ENCODE measurements around the gene CXCL3. TPM values are rescaled to one million over a fixed set of nuclear protein-coding genes. Genes with fewer than 3 reads are reported as not detected.

The CXCL3 gene
- total and polyA plus RNA-seq, 9 of the 15 experiments (the other 6 are each of a cell fraction or from before 2014, with no cell fraction given), result 2.3 to 8.9 (median 6.1) TPM

DNA sequence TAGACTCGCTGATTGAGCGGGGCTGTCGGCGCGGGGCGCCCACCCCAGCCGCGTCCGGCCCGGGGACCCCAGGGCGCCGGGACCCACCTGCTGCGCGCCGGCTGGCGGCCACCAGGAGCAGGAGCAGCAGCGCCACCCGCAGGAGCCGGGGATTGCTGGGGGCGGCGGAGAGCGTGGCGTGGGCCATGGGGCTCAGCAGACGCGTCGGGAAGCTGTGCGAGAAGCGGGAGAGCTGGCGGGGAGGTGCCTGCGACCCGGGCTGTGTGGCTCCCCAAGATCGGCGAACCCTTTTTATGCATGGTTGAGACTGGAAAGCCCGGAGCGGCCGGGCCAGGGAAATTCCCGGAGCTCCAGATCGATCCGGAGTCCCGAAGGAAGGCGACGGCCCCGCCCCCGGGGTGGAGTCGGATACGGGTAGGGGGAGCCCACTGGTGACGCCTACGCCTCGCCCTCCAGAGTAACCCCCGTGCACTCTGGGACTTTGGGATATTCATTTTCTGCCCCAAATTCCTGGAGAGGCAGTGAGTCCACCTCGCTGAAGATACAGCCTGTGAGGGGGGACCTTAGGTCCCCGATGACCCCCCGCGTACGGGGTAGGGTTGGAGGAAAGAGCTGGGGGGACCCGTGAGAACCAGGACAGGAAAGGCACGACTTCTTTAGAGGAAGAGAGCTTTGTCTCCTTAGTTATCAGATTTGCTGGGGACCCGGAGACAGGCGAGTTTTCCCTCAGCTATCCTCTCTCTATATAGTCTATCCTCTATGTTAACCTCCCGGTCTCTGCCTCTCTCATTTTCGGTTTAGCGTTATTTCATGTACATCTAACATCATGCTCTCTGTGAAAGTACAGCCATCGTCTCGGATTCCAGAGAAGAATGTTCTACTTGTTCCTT is at the start of gene CXCL3 (continued):
- TF ChIP-seq, protein P1, sequence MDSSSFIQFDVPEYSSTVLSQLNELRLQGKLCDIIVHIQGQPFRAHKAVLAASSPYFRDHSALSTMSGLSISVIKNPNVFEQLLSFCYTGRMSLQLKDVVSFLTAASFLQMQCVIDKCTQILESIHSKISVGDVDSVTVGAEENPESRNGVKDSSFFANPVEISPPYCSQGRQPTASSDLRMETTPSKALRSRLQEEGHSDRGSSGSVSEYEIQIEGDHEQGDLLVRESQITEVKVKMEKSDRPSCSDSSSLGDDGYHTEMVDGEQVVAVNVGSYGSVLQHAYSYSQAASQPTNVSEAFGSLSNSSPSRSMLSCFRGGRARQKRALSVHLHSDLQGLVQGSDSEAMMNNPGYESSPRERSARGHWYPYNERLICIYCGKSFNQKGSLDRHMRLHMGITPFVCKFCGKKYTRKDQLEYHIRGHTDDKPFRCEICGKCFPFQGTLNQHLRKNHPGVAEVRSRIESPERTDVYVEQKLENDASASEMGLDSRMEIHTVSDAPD (CRISPR knock-in tag; IDR thresholded peaks at IDR 0.05), result no peak
- TF ChIP-seq, protein P2, sequence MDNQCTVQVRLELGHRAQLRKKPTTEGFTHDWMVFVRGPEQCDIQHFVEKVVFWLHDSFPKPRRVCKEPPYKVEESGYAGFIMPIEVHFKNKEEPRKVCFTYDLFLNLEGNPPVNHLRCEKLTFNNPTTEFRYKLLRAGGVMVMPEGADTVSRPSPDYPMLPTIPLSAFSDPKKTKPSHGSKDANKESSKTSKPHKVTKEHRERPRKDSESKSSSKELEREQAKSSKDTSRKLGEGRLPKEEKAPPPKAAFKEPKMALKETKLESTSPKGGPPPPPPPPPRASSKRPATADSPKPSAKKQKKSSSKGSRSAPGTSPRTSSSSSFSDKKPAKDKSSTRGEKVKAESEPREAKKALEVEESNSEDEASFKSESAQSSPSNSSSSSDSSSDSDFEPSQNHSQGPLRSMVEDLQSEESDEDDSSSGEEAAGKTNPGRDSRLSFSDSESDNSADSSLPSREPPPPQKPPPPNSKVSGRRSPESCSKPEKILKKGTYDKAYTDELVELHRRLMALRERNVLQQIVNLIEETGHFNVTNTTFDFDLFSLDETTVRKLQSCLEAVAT (IDR thresholded peaks at IDR 0.05), result peak; percentile 83 to 89; a peak in 3 of 4 replicates
- TF ChIP-seq ETV6 (IDR thresholded peaks at IDR 0.05; ENCODE audit: borderline replicate concordance in 1 of 2, low read depth in 2 of 2, low read length in 1 of 2), result no peak
- TF ChIP-seq ETV6 (CRISPR knock-in tag; IDR thresholded peaks at IDR 0.05; ENCODE audit: borderline replicate concordance), result no peak
- no peak for TF ChIP-seq SRSF9 (IDR thresholded peaks at IDR 0.05; ENCODE audit: borderline replicate concordance, low read depth, low read length)
- TF ChIP-seq, protein P3, sequence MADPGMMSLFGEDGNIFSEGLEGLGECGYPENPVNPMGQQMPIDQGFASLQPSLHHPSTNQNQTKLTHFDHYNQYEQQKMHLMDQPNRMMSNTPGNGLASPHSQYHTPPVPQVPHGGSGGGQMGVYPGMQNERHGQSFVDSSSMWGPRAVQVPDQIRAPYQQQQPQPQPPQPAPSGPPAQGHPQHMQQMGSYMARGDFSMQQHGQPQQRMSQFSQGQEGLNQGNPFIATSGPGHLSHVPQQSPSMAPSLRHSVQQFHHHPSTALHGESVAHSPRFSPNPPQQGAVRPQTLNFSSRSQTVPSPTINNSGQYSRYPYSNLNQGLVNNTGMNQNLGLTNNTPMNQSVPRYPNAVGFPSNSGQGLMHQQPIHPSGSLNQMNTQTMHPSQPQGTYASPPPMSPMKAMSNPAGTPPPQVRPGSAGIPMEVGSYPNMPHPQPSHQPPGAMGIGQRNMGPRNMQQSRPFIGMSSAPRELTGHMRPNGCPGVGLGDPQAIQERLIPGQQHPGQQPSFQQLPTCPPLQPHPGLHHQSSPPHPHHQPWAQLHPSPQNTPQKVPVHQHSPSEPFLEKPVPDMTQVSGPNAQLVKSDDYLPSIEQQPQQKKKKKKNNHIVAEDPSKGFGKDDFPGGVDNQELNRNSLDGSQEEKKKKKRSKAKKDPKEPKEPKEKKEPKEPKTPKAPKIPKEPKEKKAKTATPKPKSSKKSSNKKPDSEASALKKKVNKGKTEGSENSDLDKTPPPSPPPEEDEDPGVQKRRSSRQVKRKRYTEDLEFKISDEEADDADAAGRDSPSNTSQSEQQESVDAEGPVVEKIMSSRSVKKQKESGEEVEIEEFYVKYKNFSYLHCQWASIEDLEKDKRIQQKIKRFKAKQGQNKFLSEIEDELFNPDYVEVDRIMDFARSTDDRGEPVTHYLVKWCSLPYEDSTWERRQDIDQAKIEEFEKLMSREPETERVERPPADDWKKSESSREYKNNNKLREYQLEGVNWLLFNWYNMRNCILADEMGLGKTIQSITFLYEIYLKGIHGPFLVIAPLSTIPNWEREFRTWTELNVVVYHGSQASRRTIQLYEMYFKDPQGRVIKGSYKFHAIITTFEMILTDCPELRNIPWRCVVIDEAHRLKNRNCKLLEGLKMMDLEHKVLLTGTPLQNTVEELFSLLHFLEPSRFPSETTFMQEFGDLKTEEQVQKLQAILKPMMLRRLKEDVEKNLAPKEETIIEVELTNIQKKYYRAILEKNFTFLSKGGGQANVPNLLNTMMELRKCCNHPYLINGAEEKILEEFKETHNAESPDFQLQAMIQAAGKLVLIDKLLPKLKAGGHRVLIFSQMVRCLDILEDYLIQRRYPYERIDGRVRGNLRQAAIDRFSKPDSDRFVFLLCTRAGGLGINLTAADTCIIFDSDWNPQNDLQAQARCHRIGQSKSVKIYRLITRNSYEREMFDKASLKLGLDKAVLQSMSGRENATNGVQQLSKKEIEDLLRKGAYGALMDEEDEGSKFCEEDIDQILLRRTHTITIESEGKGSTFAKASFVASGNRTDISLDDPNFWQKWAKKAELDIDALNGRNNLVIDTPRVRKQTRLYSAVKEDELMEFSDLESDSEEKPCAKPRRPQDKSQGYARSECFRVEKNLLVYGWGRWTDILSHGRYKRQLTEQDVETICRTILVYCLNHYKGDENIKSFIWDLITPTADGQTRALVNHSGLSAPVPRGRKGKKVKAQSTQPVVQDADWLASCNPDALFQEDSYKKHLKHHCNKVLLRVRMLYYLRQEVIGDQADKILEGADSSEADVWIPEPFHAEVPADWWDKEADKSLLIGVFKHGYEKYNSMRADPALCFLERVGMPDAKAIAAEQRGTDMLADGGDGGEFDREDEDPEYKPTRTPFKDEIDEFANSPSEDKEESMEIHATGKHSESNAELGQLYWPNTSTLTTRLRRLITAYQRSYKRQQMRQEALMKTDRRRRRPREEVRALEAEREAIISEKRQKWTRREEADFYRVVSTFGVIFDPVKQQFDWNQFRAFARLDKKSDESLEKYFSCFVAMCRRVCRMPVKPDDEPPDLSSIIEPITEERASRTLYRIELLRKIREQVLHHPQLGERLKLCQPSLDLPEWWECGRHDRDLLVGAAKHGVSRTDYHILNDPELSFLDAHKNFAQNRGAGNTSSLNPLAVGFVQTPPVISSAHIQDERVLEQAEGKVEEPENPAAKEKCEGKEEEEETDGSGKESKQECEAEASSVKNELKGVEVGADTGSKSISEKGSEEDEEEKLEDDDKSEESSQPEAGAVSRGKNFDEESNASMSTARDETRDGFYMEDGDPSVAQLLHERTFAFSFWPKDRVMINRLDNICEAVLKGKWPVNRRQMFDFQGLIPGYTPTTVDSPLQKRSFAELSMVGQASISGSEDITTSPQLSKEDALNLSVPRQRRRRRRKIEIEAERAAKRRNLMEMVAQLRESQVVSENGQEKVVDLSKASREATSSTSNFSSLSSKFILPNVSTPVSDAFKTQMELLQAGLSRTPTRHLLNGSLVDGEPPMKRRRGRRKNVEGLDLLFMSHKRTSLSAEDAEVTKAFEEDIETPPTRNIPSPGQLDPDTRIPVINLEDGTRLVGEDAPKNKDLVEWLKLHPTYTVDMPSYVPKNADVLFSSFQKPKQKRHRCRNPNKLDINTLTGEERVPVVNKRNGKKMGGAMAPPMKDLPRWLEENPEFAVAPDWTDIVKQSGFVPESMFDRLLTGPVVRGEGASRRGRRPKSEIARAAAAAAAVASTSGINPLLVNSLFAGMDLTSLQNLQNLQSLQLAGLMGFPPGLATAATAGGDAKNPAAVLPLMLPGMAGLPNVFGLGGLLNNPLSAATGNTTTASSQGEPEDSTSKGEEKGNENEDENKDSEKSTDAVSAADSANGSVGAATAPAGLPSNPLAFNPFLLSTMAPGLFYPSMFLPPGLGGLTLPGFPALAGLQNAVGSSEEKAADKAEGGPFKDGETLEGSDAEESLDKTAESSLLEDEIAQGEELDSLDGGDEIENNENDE (IDR thresholded peaks at IDR 0.05; ENCODE audit: low read depth, low read length), result no peak
- TF ChIP-seq, protein P4, sequence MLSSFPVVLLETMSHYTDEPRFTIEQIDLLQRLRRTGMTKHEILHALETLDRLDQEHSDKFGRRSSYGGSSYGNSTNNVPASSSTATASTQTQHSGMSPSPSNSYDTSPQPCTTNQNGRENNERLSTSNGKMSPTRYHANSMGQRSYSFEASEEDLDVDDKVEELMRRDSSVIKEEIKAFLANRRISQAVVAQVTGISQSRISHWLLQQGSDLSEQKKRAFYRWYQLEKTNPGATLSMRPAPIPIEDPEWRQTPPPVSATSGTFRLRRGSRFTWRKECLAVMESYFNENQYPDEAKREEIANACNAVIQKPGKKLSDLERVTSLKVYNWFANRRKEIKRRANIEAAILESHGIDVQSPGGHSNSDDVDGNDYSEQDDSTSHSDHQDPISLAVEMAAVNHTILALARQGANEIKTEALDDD (IDR thresholded peaks at IDR 0.05), result no peak
- TF ChIP-seq, protein P5, sequence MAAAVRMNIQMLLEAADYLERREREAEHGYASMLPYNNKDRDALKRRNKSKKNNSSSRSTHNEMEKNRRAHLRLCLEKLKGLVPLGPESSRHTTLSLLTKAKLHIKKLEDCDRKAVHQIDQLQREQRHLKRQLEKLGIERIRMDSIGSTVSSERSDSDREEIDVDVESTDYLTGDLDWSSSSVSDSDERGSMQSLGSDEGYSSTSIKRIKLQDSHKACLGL (CRISPR knock-in tag; IDR thresholded peaks at IDR 0.05; ENCODE audit: borderline replicate concordance, poor library complexity, severe bottlenecking), result no peak
- TF ChIP-seq HNRNPL (IDR thresholded peaks at IDR 0.05; ENCODE audit: low read depth, low read length), result no peak

Data from K562 (cell line).